GM12801 (cell line): ENCODE measurements around the gene CDKN2B-AS1.

Experiments
- TF ChIP-seq, protein P1 (sequence below): IDR thresholded peaks from one replicate; pipeline ENCODE4 v1.5.1; 2011; ENCODE audit warnings: control low read depth; ENCODE audit not compliant: insufficient read length; ENCODE audit errors: extremely low read depth

Gene CDKN2B-AS1

DNA sequence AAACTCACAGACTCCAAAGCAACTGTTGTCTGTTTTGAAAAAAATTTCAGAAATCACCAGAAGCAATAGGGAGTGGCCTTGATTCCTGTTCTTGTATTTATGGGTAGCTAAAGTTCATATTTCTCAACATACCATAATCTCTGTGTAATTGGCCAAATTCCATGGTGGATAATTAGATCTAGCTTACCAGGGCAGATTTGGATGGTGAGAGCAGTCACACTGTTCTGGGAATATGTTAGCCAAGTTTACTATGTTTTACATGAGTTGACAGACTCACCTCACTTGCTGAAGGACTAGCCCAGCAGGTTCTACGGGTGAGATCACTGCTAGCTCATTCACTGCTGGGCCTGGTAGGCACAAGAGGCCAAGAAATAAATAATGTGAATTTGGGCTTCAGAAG, 47.2 kb downstream of the CDKN2B-AS1 start:
- TF ChIP-seq, protein P1, sequence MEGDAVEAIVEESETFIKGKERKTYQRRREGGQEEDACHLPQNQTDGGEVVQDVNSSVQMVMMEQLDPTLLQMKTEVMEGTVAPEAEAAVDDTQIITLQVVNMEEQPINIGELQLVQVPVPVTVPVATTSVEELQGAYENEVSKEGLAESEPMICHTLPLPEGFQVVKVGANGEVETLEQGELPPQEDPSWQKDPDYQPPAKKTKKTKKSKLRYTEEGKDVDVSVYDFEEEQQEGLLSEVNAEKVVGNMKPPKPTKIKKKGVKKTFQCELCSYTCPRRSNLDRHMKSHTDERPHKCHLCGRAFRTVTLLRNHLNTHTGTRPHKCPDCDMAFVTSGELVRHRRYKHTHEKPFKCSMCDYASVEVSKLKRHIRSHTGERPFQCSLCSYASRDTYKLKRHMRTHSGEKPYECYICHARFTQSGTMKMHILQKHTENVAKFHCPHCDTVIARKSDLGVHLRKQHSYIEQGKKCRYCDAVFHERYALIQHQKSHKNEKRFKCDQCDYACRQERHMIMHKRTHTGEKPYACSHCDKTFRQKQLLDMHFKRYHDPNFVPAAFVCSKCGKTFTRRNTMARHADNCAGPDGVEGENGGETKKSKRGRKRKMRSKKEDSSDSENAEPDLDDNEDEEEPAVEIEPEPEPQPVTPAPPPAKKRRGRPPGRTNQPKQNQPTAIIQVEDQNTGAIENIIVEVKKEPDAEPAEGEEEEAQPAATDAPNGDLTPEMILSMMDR: no peak

DNA sequence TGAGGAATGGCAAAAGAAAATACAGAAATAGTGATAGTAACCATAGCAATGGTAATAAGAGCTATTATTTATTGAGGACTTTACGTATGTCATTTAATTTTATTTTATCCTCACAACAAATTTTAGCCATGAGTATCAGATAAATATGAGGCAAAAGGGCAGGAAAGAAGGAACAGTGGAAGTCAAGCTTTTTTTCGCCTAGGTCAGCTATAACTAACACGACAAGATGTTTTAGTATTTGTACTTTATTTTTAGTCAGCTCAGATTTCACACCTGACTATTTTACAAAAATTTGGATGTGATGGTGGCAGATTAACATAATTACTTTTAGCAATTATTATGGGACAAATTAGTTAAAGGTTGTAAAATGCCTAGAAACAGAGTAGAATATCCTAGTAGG, 49.3 kb downstream of the CDKN2B-AS1 start:
- TF ChIP-seq, protein P1: no peak

DNA sequence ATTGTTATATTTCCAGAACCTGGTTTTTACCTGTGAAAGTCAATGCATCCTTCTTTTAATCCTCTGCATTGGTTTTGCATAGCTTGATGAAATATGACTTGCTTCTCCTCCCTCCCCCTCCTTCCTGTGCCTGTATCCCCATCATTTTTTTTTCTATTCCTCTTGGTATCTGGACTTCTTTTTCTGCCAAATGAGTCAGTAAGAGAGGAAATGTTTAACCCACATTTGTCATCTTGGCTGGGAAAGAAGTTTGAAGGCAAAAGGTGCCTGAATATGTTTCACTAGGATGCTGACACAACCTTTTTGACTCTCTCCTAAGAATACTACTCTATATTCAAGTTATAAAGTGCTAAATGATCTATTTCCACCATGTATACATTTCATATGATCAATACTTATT, 50.0 kb downstream of the CDKN2B-AS1 start:
- TF ChIP-seq, protein P1: no peak

DNA sequence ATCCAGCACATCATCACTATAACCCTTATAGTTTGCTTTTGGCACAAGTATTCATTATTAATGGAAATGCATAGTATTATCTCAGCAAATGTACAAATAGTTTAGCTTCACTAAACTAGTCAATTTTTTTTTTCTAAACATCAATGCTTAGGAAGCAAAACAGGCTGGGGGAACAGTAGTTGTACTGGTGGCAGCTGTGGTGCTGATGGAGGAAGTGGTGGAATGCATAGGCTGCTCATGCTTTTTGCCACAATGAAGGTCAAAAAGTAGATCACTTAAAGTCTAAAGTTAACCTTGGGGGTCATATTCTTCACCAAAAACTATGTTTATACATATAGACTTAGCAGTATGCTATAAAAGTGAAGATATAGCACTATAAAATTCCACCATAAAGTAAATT, 50.8 kb downstream of the CDKN2B-AS1 start:
- TF ChIP-seq, protein P1: no peak

DNA sequence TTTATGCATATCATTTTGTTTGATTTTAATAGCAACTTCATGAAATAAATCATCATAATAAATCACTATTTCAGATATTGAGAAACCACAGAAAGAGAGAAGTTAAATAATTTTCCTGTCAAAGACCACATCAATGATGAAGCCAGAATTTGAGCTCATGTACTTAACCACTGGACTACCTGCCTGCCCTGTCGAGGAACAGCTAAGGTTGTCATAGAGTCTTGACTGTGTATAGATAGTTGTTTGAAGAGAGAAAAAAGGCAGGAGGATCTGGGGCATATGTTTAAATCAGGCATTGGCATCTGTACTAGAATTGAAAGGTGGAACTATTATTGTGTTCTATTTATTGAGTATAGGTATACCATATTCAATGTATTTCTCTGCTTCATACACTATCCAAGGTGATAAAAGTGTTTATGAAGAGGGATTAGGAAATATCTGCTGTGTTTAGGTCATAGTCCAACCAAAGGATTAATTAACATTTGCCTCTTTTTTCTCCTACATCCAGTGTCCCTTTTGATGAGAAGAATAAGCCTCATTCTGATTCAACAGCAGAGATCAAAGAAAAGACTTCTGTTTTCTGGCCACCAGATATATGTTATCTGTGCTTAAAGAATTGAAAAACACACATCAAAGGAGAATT, 51.8 kb downstream of the CDKN2B-AS1 start:
- TF ChIP-seq, protein P1: no peak

DNA sequence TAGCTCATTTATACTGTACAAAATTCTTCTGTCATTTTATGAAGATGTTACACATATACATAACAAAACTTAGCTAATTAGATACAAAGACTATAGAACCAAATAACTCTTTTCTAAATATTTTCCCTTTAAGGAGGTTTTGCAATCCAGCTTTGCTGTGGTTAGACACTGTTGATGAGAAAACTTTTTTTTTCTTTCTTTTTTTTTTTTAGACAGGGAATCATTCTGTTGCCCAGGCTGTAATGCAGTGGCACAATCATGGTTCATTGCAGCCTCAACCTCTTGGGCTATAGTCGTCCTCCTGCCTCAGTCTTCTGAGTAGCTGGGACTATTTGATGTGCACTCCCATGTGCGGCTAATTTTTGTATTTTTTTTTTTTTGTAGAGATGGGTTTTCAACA, 53.0 kb downstream of the CDKN2B-AS1 start:
- TF ChIP-seq, protein P1: no peak

DNA sequence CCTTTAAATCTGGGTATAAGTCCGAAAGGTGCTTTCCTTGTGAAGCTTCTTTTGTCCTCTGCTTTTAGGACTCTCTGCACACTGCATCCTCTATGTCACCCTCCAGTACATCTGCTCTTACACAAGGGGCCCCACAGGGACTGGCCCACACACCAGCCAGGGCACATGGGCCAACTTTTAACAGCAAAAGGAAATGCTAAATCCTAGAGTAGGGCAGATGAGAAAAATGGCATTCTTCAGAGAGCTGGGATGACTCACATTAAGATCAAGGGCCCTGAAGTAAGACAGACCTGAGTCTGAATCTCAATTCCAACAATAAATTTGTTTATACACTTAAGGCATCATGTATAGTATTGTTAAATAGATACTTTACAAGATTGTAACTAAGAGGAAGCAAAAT, 54.8 kb downstream of the CDKN2B-AS1 start:
- TF ChIP-seq, protein P1: no peak
